HG03520 (cell line): Measurements from ENCODE around the gene ANKS1A.

Source experiments
- ATAC-seq: cut with Tn5 transposase; IDR thresholded peaks from one replicate; pipeline ENCODE4 v1.9.1; 2021; ENCODE audit warnings: mild to moderate bottlenecking, moderate library complexity; ENCODE audit not compliant: unreplicated experiment

Gene ANKS1A

DNA sequence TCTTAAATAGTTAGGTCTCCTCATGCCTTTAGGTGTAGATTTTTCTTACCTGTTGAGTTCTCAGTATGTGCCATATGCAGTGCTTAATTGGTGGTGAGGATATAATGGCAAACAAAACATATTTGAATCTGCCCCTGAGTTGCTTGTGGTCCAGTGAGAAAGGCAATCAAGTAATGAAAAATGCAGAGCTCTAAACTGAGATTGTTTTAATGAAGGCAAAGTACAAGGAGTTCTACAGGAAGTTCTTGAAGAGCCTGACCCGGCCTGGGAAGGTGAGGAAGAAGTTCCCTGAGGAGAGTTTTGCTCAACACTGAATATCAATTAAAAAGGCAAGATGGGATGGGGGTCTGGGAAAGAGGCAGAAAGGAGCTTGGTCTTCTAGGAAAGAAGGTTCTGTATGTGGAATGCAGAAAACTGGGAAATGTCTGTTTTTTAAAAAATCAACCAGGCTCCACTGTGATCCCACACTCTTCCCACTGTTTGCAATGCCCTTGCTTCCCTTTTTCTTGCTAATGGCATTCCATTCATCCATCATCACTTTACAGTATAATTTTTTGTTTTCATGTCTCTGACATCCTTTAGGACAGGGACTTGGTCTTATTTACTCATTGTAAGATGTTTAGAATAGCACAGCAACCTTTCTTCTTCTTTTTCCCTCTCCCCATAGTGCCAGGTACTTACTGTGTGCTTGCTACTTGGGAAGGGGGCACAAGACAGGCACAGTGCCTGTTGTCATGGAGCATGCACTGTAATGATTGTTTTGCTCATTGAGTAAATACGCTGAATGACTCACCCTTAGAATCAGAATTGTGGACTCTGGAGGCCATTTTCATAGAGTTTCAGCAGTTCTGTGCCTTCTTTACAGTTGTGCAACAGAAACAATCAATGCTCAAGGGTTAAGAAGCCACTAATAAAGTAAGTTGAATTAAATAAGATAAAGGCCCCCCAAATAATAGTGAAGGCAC, 64.3 kb downstream of the ANKS1A start:
- no peak for ATAC-seq

DNA sequence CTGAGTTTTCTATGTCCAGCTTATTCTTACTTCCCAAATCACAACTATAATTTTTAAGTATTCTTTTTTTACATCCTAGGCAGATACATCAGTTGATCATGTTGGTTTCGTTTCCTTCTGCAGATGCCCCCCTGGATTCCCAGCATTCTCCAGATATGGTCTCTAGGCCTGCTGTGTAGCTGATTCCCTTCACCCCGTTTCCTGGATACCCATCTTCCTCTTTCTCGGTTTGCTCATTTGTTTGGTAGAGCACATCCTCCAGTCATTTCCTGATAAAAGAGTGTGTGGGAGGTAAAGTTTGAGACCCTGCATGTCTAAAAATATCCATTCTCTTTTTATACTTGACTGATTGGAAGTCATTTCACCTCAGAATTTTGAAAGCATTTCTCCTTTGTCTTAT, 66.4 kb downstream of the ANKS1A start:
- ATAC-seq: no peak

DNA sequence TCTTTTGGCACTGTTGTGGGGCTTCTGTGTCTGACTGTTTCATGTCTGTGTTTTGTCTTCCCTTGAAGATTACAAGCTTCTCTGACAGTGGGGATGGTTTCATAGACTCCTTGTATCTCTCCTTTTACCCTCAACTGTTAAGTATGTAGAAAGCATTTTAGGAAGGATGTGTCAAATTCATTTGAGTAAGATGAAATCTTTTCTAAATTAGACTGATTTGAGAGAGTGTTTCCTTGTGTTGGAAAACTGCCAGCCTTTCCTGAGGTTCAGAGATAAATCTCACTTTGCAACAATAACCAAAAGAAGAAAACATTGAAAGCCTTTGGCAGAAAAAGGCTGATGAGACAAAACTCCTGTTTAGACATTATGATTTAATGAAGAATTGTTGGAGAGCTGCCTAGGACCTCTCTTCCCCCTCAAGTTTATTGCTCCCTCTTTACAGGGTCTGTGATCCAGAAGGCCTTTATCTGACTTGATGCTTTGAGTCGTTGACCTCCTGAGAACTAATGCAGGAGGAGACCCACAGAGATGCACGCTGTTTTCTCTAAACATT, 68.3 kb downstream of the ANKS1A start:
- no peak for ATAC-seq

DNA sequence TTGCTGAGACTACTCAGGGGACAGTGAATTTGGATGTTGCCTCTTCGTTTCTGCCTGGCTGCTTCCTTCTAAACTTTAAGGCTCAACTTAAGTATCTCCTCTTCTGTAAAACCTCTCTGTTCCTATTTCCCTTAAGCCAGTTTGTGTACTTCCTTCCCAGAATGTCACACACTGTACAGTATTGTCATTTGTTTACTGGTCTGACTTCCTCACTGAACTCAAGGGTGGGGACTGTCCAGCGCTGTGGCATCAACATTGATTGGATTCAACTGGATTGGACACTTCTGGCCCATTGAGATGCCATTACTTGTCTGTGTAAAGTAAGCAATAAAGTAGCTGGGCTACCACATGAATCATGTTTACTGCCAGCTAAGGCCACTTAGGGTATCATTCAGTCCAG, 69.7 kb downstream of the ANKS1A start:
- ATAC-seq: no peak

DNA sequence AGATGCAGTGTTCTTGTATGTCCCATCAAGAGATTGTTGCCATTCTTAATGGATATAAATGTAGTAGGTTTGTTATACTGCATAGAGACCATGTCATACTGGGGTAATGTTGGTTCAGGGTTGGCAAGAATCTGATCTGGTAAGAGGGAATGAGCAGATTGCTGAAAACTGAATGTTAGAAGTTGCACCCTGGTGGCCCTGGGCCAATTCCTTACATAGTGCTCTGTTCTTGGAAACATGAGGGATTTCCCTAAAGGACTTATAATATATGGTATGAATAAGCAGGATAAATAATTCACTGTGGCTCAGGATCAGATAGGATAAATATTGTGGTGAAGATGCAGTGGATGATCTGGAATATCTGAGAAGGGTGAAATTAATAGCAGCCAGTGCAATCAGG, 70.2 kb downstream of the ANKS1A start:
- no peak for ATAC-seq

DNA sequence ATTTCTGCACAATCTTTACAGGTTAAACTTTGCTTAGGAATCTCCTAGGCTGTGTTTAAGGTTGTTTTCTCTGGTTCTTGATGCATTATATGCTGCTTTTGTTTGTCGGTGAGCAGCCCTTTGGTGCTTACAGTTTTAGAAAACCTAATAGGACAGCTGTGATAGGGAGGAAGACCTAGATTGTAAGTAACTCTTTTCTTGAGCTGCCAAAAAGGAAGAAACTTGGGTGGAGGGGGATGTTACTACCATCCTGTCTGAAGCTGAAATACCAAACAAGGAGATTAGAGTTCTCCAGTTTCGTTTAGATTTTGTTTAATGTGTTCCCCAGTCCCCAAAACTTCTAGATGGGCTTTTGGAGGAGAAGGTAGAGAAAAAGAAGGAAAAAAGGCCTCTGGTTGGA, 72.0 kb downstream of the ANKS1A start:
- ATAC-seq: no peak

DNA sequence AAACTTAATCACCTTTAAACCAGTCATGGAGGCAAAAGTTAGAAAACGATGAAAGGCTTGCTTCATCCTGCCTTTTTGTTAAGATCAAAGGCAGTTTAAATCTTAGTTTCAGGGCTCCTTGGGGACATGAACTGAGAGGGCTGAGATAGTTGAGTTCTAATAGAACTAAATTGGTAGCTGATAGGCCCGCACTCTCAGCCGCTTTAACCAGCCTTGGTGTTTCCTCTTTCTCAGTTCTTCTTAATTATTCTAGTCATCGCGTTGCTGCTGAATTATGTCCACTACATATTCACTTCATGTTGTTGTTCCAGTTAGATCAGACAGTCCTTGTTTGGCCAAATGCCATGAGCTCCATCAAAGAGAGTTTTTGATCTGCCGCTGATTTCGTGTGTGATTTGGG, 72.5 kb downstream of the ANKS1A start:
- ATAC-seq: no peak

DNA sequence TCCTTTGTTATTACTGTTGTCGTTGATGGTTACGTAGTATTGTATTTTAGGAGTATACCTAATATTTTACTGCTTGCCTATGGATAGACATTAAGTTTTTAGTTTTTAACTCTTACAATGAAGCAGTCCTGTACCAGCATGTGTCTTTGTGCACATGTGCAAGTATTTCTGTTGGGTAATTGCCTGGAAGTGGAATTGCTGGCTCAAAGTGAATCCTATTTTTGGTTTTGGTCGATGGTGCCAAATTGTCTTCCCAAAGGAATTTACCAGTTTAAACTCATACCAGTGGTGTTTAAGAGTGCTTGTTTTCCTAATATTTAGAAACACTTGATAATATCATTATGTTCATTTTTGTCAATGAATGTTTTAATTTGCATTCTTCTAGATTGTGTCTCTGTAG, 75.5 kb downstream of the ANKS1A start:
- no peak for ATAC-seq

DNA sequence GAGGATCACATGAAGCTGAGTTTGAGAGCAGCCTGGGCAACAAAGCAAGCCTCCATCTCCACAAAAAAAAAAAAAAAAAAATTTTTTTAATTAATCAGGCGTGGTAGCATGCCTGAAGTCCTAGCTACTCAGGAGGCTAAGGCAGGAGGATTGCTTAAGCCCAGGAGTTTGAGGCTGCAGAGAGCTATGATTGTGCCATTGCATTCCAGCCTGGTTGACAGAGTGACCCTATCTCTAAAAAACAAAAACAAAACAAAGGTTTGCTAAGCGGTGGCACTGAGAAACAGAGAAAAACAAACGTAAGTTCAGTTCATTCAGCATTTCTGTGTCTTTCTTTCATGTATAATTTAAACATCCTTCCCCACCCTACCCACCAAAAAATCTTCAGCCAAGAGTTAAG, 78.4 kb downstream of the ANKS1A start:
- no peak for ATAC-seq

DNA sequence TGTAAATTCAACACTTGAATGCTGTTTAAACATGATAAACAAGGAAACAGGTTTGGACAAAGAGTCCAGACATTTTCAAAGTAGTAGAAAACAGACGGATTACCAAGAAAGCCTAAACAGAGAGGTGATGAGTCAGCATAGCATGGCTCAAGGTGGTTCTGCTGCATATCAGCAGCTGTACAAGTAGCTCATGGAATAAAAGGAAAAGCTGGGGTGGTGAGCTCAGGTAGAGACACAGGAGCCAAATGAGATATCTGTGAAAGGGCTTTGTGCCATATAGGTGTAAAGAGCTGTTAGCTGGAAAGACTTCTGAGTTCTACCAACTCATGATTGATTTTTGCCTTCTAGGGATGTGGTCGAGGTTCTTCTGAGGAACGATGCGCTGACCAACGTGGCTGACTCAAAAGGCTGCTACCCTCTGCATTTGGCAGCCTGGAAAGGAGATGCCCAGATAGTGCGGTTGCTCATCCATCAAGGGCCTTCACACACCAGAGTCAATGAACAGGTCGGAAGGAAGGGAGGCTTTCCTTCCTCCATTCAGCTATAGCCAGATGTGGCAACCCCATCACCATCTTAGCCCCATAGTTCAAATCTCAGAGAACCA, 80.7 kb downstream of the ANKS1A start:
- ATAC-seq: no peak

DNA sequence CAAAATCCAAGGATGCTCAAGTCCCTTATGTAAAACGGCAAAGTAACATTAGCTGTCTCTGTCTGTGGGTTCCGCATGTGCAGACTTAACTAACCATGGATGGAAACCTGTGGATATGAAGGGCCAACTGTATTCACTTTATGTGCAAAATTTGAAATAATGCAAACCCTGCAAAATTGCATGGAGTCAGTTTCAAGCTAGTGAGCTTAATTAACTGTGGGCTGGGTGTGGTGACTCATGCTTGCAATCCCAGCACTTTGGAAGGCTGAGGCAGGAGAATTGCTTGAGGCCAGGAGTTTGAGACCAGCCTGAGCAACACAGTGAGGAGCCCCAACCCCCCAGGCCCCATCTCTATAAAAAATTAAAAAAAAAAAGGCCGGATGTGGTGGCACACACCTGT, 81.4 kb downstream of the ANKS1A start:
- ATAC-seq: no peak

DNA sequence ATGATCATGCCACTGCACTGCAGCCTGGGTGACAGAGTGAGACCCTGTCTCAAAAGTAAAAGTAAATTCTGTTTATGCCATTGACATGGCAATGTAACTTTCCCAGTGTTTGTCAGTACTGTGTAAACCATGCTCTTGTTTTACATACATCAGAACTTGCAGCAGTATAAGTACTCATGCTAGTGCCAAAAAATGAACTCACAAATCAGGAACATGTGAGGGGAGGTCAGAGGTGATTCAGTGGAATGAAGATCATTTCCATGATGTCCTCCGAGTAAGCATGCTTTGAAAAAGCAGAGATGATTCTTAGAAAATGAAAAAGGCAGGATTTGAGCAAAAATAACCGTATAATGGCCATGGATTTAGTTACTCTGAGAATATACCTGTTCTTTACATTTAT, 81.9 kb downstream of the ANKS1A start:
- no peak for ATAC-seq

DNA sequence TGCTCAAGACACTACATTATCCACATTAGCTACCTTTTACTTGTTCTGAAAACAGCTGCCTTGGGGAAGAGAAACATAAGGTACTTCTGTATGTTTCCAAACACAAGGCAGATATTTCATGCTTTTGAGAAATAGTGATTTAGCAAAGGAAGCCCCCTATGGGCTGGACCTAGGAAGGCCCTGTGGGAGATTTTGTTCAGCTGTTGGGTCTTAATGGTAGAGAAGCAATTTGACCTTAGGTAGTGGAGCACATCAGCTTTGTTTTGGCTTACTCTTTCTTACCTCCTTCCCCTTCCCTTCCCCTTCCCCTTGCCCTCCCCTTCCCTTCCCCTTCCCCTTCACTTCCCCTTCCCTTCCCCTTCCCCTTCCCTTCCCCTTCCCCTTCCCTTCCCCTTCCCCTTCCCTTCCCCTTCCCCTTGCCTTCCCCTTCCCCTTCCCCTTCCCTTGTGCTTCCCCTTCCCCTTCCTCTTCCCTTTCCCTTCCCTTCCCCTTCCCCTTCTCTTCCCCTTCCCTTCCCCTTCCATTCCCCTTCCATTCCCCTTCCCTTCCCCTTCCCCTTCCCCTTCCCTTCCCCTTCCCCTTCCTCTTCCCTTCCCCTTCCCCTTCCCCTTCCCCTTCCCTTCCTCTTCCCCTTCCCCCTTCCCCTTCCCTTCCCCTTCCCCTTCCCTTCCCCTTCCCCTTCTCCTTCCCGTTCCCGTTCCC, 84.6 kb downstream of the ANKS1A start:
- ATAC-seq: no peak

DNA sequence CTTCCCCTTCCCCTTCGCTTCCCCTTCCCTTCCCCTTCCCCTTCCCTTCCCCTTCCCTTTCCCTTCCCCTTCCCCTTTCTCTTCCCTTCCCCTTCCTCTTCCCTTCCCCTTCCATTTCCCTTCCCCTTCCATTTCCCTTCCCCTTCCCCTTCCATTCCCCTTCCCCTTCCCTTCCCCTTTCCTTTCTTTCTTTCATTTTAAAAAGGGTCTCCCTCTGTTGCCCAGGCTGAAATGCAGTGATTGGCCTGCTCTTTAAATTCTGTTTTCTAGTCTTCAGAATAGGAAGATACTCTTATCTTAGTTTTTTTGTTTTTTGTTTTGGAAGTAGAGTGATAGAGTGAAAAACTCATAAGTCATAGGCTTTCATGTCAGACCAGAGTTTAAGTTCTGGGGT, 85.2 kb downstream of the ANKS1A start:
- no peak for ATAC-seq

DNA sequence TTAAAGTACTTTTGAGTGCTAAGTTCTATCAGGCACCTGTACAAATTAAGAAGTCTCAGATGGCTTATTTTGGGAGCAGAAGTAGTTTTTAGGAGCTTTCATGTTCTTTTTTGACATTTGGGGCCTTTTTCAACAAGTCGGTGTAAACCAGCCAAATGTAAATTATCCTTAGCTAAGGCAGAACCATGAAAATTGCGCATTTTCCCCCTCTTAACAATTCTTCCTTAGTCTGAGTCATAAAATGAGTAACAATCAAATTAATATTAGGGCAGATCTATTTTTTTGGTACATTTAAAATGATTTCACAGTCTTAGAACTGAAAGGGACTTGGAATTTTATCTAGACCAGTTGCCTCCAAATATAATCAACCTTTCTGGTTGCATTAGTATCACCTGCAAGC, 87.2 kb downstream of the ANKS1A start:
- ATAC-seq: no peak

DNA sequence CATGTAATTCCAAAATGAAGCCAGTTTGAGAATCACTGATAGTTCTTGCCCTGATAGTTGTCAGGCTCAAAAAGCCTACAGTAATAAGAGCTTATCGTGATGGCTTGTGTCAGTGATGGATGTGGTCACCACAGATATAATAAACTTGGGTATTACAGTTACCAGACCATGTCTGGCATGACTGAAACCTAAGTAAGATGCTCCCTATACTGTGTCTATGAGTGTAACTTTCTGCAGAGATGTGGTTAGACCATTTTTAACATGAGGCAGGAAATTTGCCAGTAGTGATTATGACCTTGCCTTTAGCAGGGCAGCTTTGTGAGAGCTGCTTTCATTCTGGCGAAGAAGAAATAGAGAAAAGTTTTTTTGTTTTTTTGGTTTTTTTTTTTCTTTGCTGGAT, 90.2 kb downstream of the ANKS1A start:
- no peak for ATAC-seq

DNA sequence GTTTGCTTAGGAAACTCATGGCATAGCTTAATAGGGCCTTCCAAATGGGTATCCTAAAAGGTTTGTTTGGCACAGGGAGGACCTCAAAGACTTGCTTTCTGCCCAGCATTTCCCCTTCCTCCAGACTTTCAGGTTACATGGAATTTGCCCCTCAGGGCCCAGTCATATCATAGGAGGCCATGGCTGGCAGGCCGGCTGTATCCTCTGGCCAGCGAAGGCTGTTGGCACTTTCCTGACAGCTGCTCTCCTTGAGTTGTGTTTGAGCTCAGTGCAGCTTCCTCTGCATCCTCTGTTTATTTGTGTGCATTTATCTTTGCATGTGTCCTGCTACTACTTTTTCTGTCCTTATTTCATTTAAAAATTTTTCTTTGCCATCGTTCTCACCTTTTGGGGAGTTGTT, 90.9 kb downstream of the ANKS1A start:
- no peak for ATAC-seq

DNA sequence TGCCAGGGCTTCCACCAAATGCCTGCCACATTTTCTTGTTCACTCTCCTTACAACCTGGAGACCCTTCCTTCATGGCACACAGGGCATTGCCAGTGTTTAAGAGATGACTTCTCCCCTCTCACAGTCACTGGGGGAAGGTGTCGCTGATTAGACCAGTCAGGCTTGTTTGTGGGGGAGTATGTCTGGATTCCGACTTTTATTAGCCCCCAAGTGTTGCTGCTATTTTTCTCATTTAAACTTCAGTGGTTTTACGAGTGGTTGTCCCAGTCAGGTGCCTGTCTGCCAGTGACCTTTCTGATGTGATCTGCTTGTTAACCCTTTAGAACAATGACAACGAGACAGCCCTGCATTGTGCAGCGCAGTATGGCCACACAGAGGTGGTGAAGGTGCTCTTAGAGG, 92.3 kb downstream of the ANKS1A start:
- no peak for ATAC-seq

DNA sequence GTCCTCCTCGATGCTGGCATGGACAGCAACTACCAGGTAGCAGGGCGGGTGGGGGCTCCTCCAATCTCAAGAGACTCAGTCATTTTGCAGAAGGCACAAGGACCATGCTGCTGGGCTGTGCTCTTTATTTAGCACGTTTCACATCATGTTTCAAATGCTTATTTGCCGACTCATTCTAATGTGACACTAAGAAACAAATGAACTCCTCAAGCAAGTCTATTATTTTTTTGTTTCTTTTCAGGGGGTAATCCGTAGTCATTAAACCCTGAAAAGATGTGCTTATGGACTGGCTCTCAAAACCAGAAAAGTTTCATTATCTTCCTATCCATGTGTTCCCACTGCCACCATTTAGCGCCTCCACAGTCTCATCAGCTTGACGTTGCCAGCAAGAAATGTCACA, 92.9 kb downstream of the ANKS1A start:
- no peak for ATAC-seq

DNA sequence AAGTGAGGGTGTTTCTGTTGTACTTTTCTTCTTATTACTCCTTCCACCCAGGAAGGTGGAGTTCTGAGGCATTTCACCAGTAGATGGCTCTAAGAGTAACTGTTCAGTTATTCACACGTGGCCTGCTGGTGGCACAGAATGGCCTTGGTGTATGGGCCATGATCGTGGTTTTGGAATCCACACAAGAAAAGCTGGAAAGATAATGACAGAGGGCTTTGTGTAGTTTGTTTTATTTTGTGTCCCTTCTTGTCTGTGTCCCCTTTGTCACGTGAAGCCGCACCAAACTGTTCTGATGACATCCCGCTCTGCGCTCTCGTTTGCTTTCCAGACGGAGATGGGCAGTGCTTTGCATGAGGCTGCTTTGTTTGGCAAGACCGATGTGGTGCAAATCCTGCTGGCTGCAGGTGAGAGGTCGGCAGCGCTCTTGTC, 93.4 kb downstream of the ANKS1A start:
- ATAC-seq: no peak

DNA sequence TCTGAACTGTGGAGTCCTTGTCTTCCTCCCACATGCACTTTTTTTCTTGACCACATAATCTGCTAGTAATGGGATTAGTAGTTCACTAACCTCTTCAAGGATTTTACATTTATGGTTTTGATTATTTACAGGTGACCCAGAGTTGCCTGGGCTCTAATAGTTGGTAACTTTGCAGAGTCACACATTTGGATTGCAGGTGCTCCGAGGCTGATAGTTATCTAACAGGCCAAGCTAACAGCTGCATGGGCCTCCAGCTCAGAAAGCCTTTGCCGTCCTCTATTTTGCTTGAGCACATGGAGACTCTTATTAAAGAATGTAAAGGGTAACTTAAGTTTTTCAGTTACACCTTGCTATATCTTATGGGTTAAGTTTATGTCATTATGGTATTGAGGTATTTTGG, 95.4 kb downstream of the ANKS1A start:
- ATAC-seq: no peak

DNA sequence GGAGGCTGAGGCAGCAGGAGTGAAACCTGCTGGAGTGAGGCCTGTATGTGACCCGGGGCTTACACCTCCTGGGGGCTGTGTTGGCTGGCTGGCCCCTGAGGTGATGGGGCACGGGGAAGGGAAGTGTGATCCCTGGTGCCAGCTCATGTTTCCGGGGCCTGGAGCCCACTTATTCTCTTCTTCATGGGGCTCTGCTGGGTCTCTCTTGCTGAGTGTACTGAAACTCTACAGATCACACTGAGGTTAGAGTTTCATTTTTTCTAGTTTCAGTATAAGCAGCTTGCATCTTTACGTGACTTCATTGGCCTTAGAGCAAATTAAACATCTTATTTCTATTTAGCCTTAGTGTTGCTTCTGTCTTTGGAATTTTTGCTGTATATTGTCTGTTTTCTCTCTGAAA, 96.2 kb downstream of the ANKS1A start:
- no peak for ATAC-seq
